SK-N-SH (cell line): ENCODE measurements around the gene PSTPIP1. TPM values are rescaled to one million over a fixed set of nuclear protein-coding genes. Genes with fewer than 3 reads are reported as not detected.

Experiments
- CTCF ChIA-PET: fragments of 300-600, 350-600 bp; formaldehyde crosslinking; extraction: SDS; loops from one replicate; lab custom pipeline; 2021; lab: Yijun Ruan, JAX
- POLR2A ChIA-PET: fragments of 350-600 bp; sonication (Branson Sonifier 250); formaldehyde crosslinking; extraction: SDS; loops from one replicate; lab custom pipeline; 2020; ENCODE audit warnings: antibody characterized with exemption, inconsistent platforms; lab: Yijun Ruan, JAX
- DNase-seq: peaks from one replicate; pipeline ENCODE4 v3.0.0; 2012
- H2AFZ ChIP-seq: fragments of 200-600 bp; sonication (generic); 2 replicates; pipeline ENCODE4 v1.8.1; 2016; ENCODE audit warnings: antibody characterized with exemption, mild to moderate bottlenecking, low read depth
- H3F3A ChIP-seq: fragments of 200-600 bp; sonication (generic); replicated peaks from 2 replicates; pipeline ENCODE3; 2016; ENCODE audit warnings: antibody characterized with exemption, mild to moderate bottlenecking; ENCODE audit not compliant: insufficient read depth
- H3K27ac ChIP-seq, 2 experiments: fragments of 200-500 bp in 1 of 2; fragments of 200-600 bp in 1 of 2; sonication (Bioruptor generic) in 1 of 2; sonication (generic), shearing (Covaris generic) in 1 of 2; 2 replicates each; pipeline versions ENCODE4 v1.5.1 to v1.6.1; 2014 to 2016; ENCODE audit warnings: low read depth in 2 of 2, inconsistent platforms in 1 of 2, low read length in 1 of 2, mild to moderate bottlenecking in 1 of 2, mixed read lengths in 1 of 2
- H3K27me3 ChIP-seq: fragments of 200-600 bp; sonication (generic), shearing (Covaris generic); 2 replicates; pipeline ENCODE4 v1.6.1; 2016; ENCODE audit warnings: mixed run types; ENCODE audit not compliant: insufficient read depth
- H3K36me3 ChIP-seq, 2 experiments: fragments of 200-500 bp in 1 of 2; fragments of 200-600 bp in 1 of 2; sonication (Bioruptor generic) in 1 of 2; sonication (generic) in 1 of 2; replicated peaks in 1 of 2; 2 replicates each; pipeline versions ENCODE3 to v1.5.1; 2014 to 2016; ENCODE audit warnings: low read length in 1 of 2, mild to moderate bottlenecking in 1 of 2; ENCODE audit not compliant: insufficient read depth in 2 of 2, control insufficient read depth in 1 of 2
- H3K4me1 ChIP-seq, 2 experiments: fragments of 200-500 bp in 1 of 2; fragments of 200-600 bp in 1 of 2; sonication (Bioruptor generic) in 1 of 2; sonication (generic), shearing (Covaris generic) in 1 of 2; 2 replicates each; pipeline versions ENCODE4 v1.5.1 to v1.6.1; 2014 to 2016; ENCODE audit warnings: low read depth in 1 of 2, low read length in 1 of 2, mixed run types in 1 of 2; ENCODE audit not compliant: insufficient read depth in 2 of 2, control insufficient read depth in 1 of 2
- H3K4me2 ChIP-seq: fragments of 200-600 bp; sonication (generic), shearing (Covaris generic); 2 replicates; pipeline ENCODE4 v1.6.1; 2017; ENCODE audit warnings: mixed run types
- H3K4me3 ChIP-seq, 2 experiments: fragments of 200-500 bp in 1 of 2; fragments of 200-600 bp in 1 of 2; sonication (Bioruptor generic) in 1 of 2; sonication (generic), shearing (Covaris generic) in 1 of 2; 2 replicates each; pipeline versions ENCODE4 v1.5.1 to v1.8.1; 2014 to 2016; ENCODE audit warnings: low read depth in 2 of 2, inconsistent platforms in 1 of 2, low read length in 1 of 2, mild to moderate bottlenecking in 1 of 2, mixed read lengths in 1 of 2, moderate library complexity in 1 of 2
- H3K79me2 ChIP-seq: fragments of 200-600 bp; sonication (generic); 2 replicates; pipeline ENCODE4 v1.8.1; 2017; ENCODE audit warnings: mild to moderate bottlenecking; ENCODE audit not compliant: insufficient read depth
- H3K9ac ChIP-seq: fragments of 200-600 bp; sonication (generic); 2 replicates; pipeline ENCODE4 v1.6.1; 2017; ENCODE audit warnings: mixed run types
- H3K9me2 ChIP-seq: fragments of 200-600 bp; sonication (generic); 2 replicates; pipeline ENCODE4 v1.6.1; 2017; ENCODE audit warnings: mixed run types
- H3K9me3 ChIP-seq: fragments of 200-600 bp; sonication (generic); 2 replicates; pipeline ENCODE4 v1.6.1; 2017; ENCODE audit warnings: mixed run types, mild to moderate bottlenecking, moderate library complexity
- H4K20me1 ChIP-seq: fragments of 200-600 bp; sonication (generic); 2 replicates; pipeline ENCODE4 v1.6.1; 2017; ENCODE audit warnings: mild to moderate bottlenecking, mixed run types; ENCODE audit not compliant: insufficient read depth
- ELF1 ChIP-seq: IDR thresholded peaks from 2 replicates; pipeline ENCODE4 v1.4.0; 2012
- EZH2phosphoT487 ChIP-seq: fragments of 200-600 bp; sonication (generic); IDR thresholded peaks from 2 replicates; pipeline ENCODE4 v1.6.1; 2017; ENCODE audit warnings: low read depth, mixed run types, mild to moderate bottlenecking, antibody characterized with exemption, moderate library complexity, borderline replicate concordance
- FOXM1 ChIP-seq: IDR thresholded peaks from 2 replicates; pipeline ENCODE4 v1.4.0; 2012; ENCODE audit warnings: low read depth, mild to moderate bottlenecking
- GATA2 ChIP-seq: sonication (generic); formaldehyde crosslinking; IDR thresholded peaks from 2 replicates; pipeline ENCODE4 v1.5.0; 2020; ENCODE audit warnings: mild to moderate bottlenecking, missing genetic modification reagents
- IRF3 ChIP-seq: fragments of 150-350 bp; IDR thresholded peaks from 2 replicates; pipeline ENCODE4 v1.6.1; 2016; ENCODE audit warnings: mild to moderate bottlenecking, low read depth, low read length
- JUND ChIP-seq: IDR thresholded peaks from 2 replicates; pipeline ENCODE4 v1.4.0; 2012
- MEF2A ChIP-seq: IDR thresholded peaks from 2 replicates; pipeline ENCODE4 v1.4.0; 2012; ENCODE audit warnings: low read depth, borderline replicate concordance
- RAD21 ChIP-seq: IDR thresholded peaks from 2 replicates; pipeline ENCODE4 v1.6.1; 2012; ENCODE audit warnings: mild to moderate bottlenecking, low read length
- SIN3A ChIP-seq: IDR thresholded peaks from 2 replicates; pipeline ENCODE4 v1.6.1; 2012; ENCODE audit warnings: low read depth, mild to moderate bottlenecking, low read length, moderate library complexity, borderline replicate concordance
- SMC3 ChIP-seq: IDR thresholded peaks from 2 replicates; pipeline ENCODE4 v1.6.1; 2012; ENCODE audit warnings: low read depth, low read length, improper control_type of control experiment
- TCF12 ChIP-seq: IDR thresholded peaks from 2 replicates; pipeline ENCODE4 v1.4.0; 2012
- YY1 ChIP-seq: IDR thresholded peaks from 2 replicates; pipeline ENCODE4 v1.4.0; 2012; ENCODE audit warnings: low read depth, mild to moderate bottlenecking
- WGBS: methylation state at CpG from one replicate; pipeline ENCODE4 v1.1.6; 2017; ENCODE audit warnings: low lambda C conversion rate; 5-methylcytosine and 5-hydroxymethylcytosine counted together
- polyA plus RNA-seq, 3 experiments: library from polyadenylated mRNA; depleted of rRNA; stranded (reverse); fragments of >200 nt; gene quantifications; 2 replicates each; pipeline ENCODE4 v1.2.3, GENCODE V29; 2012
- TF ChIP-seq, protein P1 (sequence below): IDR thresholded peaks from 2 replicates; pipeline ENCODE4 v1.4.0; 2012; ENCODE audit warnings: low read depth, borderline replicate concordance
- TF ChIP-seq, protein P2 (sequence below): fragments of 200-600 bp; sonication (generic); IDR thresholded peaks from 2 replicates; pipeline ENCODE4 v1.6.1; 2017; ENCODE audit warnings: antibody characterized with exemption, mild to moderate bottlenecking, moderate library complexity
- TF ChIP-seq, protein P3 (sequence below): IDR thresholded peaks from 2 replicates; pipeline ENCODE4 v1.6.1; 2012; ENCODE audit warnings: mild to moderate bottlenecking, low read depth, low read length, moderate library complexity

Gene PSTPIP1
- polyA plus RNA-seq, 1 of the 3 experiments (the other 2 are of a cell fraction), result 0.69 TPM

GRCh38 chr15:77010312-77010686, 15.4 kb downstream of the PSTPIP1 start:
- no peak for TF ChIP-seq ELF1
- TF ChIP-seq SIN3A, result no peak
- Histone ChIP-seq H3K36me3 (no peaks in the 10 kb centered on the region), H3K27ac (no peak overlapping the region), H3K4me3 (no peak overlapping the region), H3K4me2 (no peak overlapping the region), H3K9ac (no peak overlapping the region), H3K27me3 (no peaks in the 10 kb centered on the region), H3F3A (no peaks in the 10 kb centered on the region), H2AFZ (no peak overlapping the region), H3K4me1 (peaks cover 0 to 7% of the 10 kb centered on the region in 2 experiments; a peak in 1 of 4 replicates), H4K20me1 (no peaks in the 10 kb centered on the region), H3K9me3 (no peaks in the 10 kb centered on the region), H3K9me2 (no peaks in the 10 kb centered on the region), H3K79me2 (no peaks in the 10 kb centered on the region)
- ChIA-PET POLR2A (no interaction called here), CTCF (interaction anchor here (1.4 kb wide), 1 partner anchor 12 kb away, joined by 3 read pairs; no protein-coding TSS in a partner anchor)
- DNase-seq, result no peak
- WGBS, result 77% methylated on average over 4 of the region's 4 CpGs

DNA sequence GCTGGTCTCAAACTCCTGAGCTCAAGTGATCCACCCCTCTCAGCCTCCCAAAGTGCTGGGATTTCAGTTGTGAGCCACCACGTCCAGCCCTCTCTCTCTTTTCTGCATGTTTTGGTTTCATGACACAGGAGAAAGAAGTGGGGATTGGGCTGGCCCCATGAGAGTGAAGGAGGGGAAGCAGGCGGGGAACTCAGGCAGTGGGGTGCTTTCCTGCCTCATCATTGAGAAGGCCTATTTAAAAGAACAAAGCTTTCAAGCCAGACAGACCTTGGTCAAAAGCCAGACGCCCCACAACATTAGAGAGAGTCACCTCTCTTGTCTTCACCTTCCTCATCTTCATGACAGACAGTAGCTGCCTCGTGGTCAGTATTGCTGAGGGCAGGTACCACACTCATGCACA, 15.9 kb downstream of the PSTPIP1 start:
- DNase-seq, result no peak
- H3K27me3 ChIP-seq, result no peaks in the 10 kb centered on the region
- H3F3A ChIP-seq, result no peaks in the 10 kb centered on the region
- H3K4me3 ChIP-seq, result no peak overlapping the region
- no peaks in the 10 kb centered on the region for H3K9me2 ChIP-seq
- H3K9me3 ChIP-seq, result no peaks in the 10 kb centered on the region
- peaks cover 0 to 8% of the 10 kb centered on the region in 2 experiments; a peak in 1 of 4 replicates for H3K4me1 ChIP-seq
- H3K36me3 ChIP-seq, result no peaks in the 10 kb centered on the region
- no peaks in the 10 kb centered on the region for H4K20me1 ChIP-seq
- no peak overlapping the region for H2AFZ ChIP-seq
- ChIA-PET CTCF (interaction anchor here (1.4 kb wide), 1 partner anchor 11 kb away, joined by 3 read pairs; no protein-coding TSS in a partner anchor), POLR2A (no interaction called here)
- no peak overlapping the region for H3K9ac ChIP-seq
- no peak overlapping the region for H3K27ac ChIP-seq
- TF ChIP-seq YY1 (no peak), IRF3 (no peak), GATA2 (no peak), JUND (no peak), SIN3A (no peak), MEF2A (no peak), RAD21 (no peak), FOXM1 (no peak), SMC3 (no peak), TCF12 (no peak), EZH2phosphoT487 (no peak)
- TF ChIP-seq, protein P1, sequence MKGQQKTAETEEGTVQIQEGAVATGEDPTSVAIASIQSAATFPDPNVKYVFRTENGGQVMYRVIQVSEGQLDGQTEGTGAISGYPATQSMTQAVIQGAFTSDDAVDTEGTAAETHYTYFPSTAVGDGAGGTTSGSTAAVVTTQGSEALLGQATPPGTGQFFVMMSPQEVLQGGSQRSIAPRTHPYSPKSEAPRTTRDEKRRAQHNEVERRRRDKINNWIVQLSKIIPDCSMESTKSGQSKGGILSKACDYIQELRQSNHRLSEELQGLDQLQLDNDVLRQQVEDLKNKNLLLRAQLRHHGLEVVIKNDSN, result no peak
- TF ChIP-seq, protein P2, sequence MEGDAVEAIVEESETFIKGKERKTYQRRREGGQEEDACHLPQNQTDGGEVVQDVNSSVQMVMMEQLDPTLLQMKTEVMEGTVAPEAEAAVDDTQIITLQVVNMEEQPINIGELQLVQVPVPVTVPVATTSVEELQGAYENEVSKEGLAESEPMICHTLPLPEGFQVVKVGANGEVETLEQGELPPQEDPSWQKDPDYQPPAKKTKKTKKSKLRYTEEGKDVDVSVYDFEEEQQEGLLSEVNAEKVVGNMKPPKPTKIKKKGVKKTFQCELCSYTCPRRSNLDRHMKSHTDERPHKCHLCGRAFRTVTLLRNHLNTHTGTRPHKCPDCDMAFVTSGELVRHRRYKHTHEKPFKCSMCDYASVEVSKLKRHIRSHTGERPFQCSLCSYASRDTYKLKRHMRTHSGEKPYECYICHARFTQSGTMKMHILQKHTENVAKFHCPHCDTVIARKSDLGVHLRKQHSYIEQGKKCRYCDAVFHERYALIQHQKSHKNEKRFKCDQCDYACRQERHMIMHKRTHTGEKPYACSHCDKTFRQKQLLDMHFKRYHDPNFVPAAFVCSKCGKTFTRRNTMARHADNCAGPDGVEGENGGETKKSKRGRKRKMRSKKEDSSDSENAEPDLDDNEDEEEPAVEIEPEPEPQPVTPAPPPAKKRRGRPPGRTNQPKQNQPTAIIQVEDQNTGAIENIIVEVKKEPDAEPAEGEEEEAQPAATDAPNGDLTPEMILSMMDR, result no peak
- TF ChIP-seq, protein P3, sequence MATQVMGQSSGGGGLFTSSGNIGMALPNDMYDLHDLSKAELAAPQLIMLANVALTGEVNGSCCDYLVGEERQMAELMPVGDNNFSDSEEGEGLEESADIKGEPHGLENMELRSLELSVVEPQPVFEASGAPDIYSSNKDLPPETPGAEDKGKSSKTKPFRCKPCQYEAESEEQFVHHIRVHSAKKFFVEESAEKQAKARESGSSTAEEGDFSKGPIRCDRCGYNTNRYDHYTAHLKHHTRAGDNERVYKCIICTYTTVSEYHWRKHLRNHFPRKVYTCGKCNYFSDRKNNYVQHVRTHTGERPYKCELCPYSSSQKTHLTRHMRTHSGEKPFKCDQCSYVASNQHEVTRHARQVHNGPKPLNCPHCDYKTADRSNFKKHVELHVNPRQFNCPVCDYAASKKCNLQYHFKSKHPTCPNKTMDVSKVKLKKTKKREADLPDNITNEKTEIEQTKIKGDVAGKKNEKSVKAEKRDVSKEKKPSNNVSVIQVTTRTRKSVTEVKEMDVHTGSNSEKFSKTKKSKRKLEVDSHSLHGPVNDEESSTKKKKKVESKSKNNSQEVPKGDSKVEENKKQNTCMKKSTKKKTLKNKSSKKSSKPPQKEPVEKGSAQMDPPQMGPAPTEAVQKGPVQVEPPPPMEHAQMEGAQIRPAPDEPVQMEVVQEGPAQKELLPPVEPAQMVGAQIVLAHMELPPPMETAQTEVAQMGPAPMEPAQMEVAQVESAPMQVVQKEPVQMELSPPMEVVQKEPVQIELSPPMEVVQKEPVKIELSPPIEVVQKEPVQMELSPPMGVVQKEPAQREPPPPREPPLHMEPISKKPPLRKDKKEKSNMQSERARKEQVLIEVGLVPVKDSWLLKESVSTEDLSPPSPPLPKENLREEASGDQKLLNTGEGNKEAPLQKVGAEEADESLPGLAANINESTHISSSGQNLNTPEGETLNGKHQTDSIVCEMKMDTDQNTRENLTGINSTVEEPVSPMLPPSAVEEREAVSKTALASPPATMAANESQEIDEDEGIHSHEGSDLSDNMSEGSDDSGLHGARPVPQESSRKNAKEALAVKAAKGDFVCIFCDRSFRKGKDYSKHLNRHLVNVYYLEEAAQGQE, result no peak
- H3K4me2 ChIP-seq, result no peak overlapping the region
- no peaks in the 10 kb centered on the region for H3K79me2 ChIP-seq
- 54% methylated on average over 4 of the region's 4 CpGs for WGBS
